Gastrocnemius medialis (tissue), 4 donors: Measurements from ENCODE around the gene ASCC1.

Experiments used
- CTCF ChIP-seq, 5 experiments: fragments of 450-650 bp in 3 of 5; fragments of 200-600 bp in 2 of 5; sonication (generic) in 2 of 5; IDR thresholded peaks in 4 of 5; conservative IDR thresholded peaks in 1 of 5; 1 replicate in 4 of 5; 2 replicates in 1 of 5; pipeline ENCODE4 v1.5.1; 2016 to 2019; ENCODE audit warnings: antibody characterized with exemption in 5 of 5, mild to moderate bottlenecking in 3 of 5, moderate library complexity in 3 of 5
- POLR2A ChIP-seq, 2 donors: fragments of 450-650 bp; IDR thresholded peaks; one replicate each; pipeline ENCODE4 v1.6.1; 2017; ENCODE audit warnings: antibody characterized with exemption in 2 of 2, mild to moderate bottlenecking in 2 of 2, moderate library complexity in 2 of 2

- no peak for TF ChIP-seq CTCF (IDR thresholded peaks at IDR 0.05 in 4 of 5, conservative IDR thresholded peaks at IDR 0.05 in 1 of 5)
- TF ChIP-seq POLR2A (IDR thresholded peaks at IDR 0.05) = no peak
Measured at GRCh38 chr10:72049969-72050781, 165.9 kb downstream of the ASCC1 start.
